K562 (cell line): ENCODE measurements around the gene CD47. TPM values are rescaled to one million over a fixed set of nuclear protein-coding genes. Genes with fewer than 3 reads are reported as not detected.

Experiments
- ARNT ChIP-seq, 2 experiments: fragments of 450-650 bp; IDR thresholded peaks; 2 replicates each; pipeline ENCODE4 v1.6.1; 2016; ENCODE audit warnings: mild to moderate bottlenecking in 1 of 2
- BRD4 ChIP-seq: fragments of 200-600 bp; sonication (generic); IDR thresholded peaks from 2 replicates; pipeline ENCODE4 v1.6.1; 2017; ENCODE audit warnings: inconsistent platforms
- CBFB ChIP-seq: sonication (generic); formaldehyde crosslinking; IDR thresholded peaks from 2 replicates; pipeline ENCODE4 v1.4.0; 2020; ENCODE audit warnings: mild to moderate bottlenecking, missing genetic modification reagents
- DPF2 ChIP-seq: fragments of 450-650 bp; IDR thresholded peaks from 2 replicates; pipeline ENCODE4 v1.6.1; 2016
- FOXP4 ChIP-seq: sonication (generic); formaldehyde crosslinking; IDR thresholded peaks from 2 replicates; pipeline ENCODE4 v1.8.0; 2022; ENCODE audit warnings: mild to moderate bottlenecking, missing genetic modification reagents, borderline replicate concordance
- GABPA ChIP-seq: fragments of 200-800 bp; sonication (Bioruptor generic); conservative IDR thresholded peaks from 2 replicates; pipeline ENCODE4 v1.6.1; 2016; ENCODE audit warnings: low read depth, missing genetic modification characterization, missing compliant biosample characterization
- HES1 ChIP-seq: fragments of 450-650 bp; IDR thresholded peaks from 2 replicates; pipeline ENCODE4 v1.6.1; 2016; ENCODE audit warnings: low read depth, mild to moderate bottlenecking, moderate library complexity
- KAT8 ChIP-seq: fragments of 450-650 bp; IDR thresholded peaks from 2 replicates; pipeline ENCODE4 v1.6.1; 2016; ENCODE audit warnings: low read depth, mild to moderate bottlenecking
- MTF1 ChIP-seq: fragments of 250-450 bp; sonication (Bioruptor Pico); IDR thresholded peaks from 2 replicates; pipeline ENCODE4 v1.9.0; 2021; ENCODE audit warnings: moderate library complexity, mild to moderate bottlenecking, inconsistent platforms, borderline replicate concordance
- NKRF ChIP-seq: fragments of 450-650 bp; IDR thresholded peaks from 2 replicates; pipeline ENCODE4 v1.6.1; 2016; ENCODE audit warnings: borderline replicate concordance
- NR2F6 ChIP-seq: fragments of 450-650 bp; formaldehyde crosslinking; IDR thresholded peaks from 2 replicates; pipeline ENCODE4 v1.4.0; 2020; ENCODE audit warnings: mild to moderate bottlenecking
- PHF8 ChIP-seq: fragments of 200-600 bp; sonication (generic); IDR thresholded peaks from 2 replicates; pipeline ENCODE4 v1.6.1; 2012; ENCODE audit warnings: mixed run types, mild to moderate bottlenecking, inconsistent platforms, low read length, moderate library complexity, borderline replicate concordance
- PREB ChIP-seq: sonication (generic); formaldehyde crosslinking; IDR thresholded peaks from 2 replicates; pipeline ENCODE4 v1.8.1; 2023; ENCODE audit warnings: mild to moderate bottlenecking, missing genetic modification reagents
- ZBTB12 ChIP-seq: fragments of 250-450 bp; sonication (Bioruptor Pico); IDR thresholded peaks from 2 replicates; pipeline ENCODE4 v1.4.0; 2020
- ZFP1 ChIP-seq: fragments of 450-650 bp; formaldehyde crosslinking; IDR thresholded peaks from 2 replicates; pipeline ENCODE4 v1.4.0; 2020; ENCODE audit warnings: mild to moderate bottlenecking, mixed read lengths
- ZKSCAN8 ChIP-seq: fragments of 200-800 bp; sonication (Bioruptor generic); IDR thresholded peaks from 2 replicates; pipeline ENCODE4 v1.6.1; 2016; ENCODE audit warnings: missing genetic modification characterization, missing compliant biosample characterization
- ZNF146 ChIP-seq: IDR thresholded peaks from one replicate; pipeline ENCODE4 v1.6.1; 2018; ENCODE audit warnings: missing compliant biosample characterization; ENCODE audit not compliant: unreplicated experiment
- ZNF212 ChIP-seq: fragments of 450-650 bp; formaldehyde crosslinking; IDR thresholded peaks from 2 replicates; pipeline ENCODE4 v1.4.0; 2020; ENCODE audit warnings: mild to moderate bottlenecking
- ZNF408 ChIP-seq: fragments of 250-450 bp; sonication (Bioruptor Pico); IDR thresholded peaks from 2 replicates; pipeline ENCODE4 v1.4.0; 2020; ENCODE audit warnings: low read depth, mild to moderate bottlenecking, moderate library complexity
- polyA plus RNA-seq, 8 experiments: library from polyadenylated mRNA; depleted of rRNA in 4 of 8; stranded (reverse) in 5 of 8; unstranded in 3 of 8; fragments of >200 nt; fragmentation: Nextera tagmentation in 2 of 8; fragmentation: Illumina TruSeq in 1 of 8; extraction: Ambion mirVana in 2 of 8; extraction: Trizol in 1 of 8; gene quantifications; 2 replicates each; pipeline versions ENCODE4 v1.2.1 to v1.2.3, GENCODE V29; 2011 to 2014; ENCODE audit warnings: inconsistent platforms in 1 of 8, missing spikeins in 1 of 8
- total RNA-seq, 7 experiments: library from RNA; depleted of rRNA in 6 of 7; stranded (reverse); fragments of >200 nt in 6 of 7; fragmentation: Illumina TruSeq in 2 of 7; extraction: Trizol in 2 of 7; gene quantifications; 2 replicates each; pipeline versions ENCODE4 v1.2.1 to v1.2.3, GENCODE V29; 2011 to 2021; ENCODE audit warnings: low replicate concordance in 1 of 7
- TF ChIP-seq, protein P1 (sequence below): IDR thresholded peaks from 3 replicates; pipeline ENCODE4 v1.6.1; 2011; ENCODE audit warnings: borderline replicate concordance, mild to moderate bottlenecking; ENCODE audit not compliant: insufficient read length, insufficient read depth

CD47 gene
- total and polyA plus RNA-seq, 9 of the 15 experiments (the other 6 are each of a cell fraction or from before 2014, with no cell fraction given): 10.2 to 62.6 (median 36.3) TPM

DNA sequence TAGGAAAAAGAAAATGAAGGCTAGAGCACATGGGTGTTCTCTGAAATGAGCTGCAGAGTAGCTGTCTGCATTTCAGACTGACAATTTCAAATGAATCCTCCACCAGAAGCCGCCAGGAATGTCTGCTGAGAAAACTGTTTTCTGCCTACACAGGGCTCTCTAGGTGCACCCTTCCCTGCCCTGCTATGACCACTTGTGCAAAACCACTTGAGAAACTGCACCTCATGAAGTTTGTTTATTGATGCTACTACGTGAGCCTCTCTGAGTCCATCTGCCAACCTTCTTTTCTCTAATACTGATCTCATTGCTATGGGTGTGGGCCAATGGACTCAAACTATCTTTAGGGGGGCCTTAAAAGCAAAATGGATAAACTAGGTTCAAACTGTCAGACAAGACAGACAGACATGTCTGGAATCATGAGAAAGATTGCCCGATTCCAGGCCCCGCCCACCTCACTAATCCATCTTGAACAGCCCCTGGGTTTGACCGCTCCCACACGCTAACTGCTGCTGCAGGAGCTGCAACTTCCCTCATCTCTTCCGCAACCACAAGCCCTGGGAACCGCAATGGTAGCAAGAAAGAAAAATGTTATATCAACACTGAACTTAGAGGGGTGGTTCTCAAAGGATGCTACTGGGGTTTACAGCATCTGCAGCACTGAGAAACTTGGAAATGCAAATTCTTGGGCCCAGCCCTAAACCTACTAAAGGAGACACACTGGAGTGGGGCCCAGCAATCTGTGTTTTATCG, 9.0 kb upstream of the CD47 start (continued):
- TF ChIP-seq ZNF212 (CRISPR knock-in tag): no peak
- TF ChIP-seq ARNT (IDR thresholded peaks at IDR 0.05): no peak
- peak; percentile 51; the same call in 1 of the 2 replicates for TF ChIP-seq ZKSCAN8 (CRISPR knock-in tag)
- TF ChIP-seq NR2F6 (CRISPR knock-in tag): no peak
- no peak for TF ChIP-seq PREB
- no peak for TF ChIP-seq ZNF408 (CRISPR knock-in tag)
- TF ChIP-seq PHF8: no peak
- no peak for TF ChIP-seq BRD4
- no peak for TF ChIP-seq MTF1 (CRISPR knock-in tag)
- TF ChIP-seq ZNF146 (CRISPR knock-in tag): no peak
- TF ChIP-seq CBFB (CRISPR knock-in tag): no peak
- TF ChIP-seq NKRF: no peak
- TF ChIP-seq HES1: peak; percentile 72
- TF ChIP-seq KAT8: no peak
- TF ChIP-seq, protein P1, sequence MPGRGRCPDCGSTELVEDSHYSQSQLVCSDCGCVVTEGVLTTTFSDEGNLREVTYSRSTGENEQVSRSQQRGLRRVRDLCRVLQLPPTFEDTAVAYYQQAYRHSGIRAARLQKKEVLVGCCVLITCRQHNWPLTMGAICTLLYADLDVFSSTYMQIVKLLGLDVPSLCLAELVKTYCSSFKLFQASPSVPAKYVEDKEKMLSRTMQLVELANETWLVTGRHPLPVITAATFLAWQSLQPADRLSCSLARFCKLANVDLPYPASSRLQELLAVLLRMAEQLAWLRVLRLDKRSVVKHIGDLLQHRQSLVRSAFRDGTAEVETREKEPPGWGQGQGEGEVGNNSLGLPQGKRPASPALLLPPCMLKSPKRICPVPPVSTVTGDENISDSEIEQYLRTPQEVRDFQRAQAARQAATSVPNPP: no peak
- 0 out of 2 replicates have a peak, but pooled peaks have one; percentile 37 for TF ChIP-seq FOXP4 (CRISPR knock-in tag)
- peak; percentile 75 for TF ChIP-seq DPF2
- TF ChIP-seq ZBTB12 (CRISPR knock-in tag): no peak
- TF ChIP-seq GABPA (tag): no peak
- TF ChIP-seq ZFP1 (CRISPR knock-in tag): no peak
